HG03175 (cell line): ENCODE data around the gene FGF12.
A peak's percentile ranks its signal among the peaks of the same experiment; 100 is the strongest.
"Not testable (repeated sequence)": the region's sequence is repeated elsewhere in the genome, so short reads cannot be mapped to it uniquely, and the experiment has no call there.

Experiments
- ATAC-seq: cut with Tn5 transposase; IDR thresholded peaks from one replicate; pipeline ENCODE4 v1.9.1; 2021; ENCODE audit warnings: mild to moderate bottlenecking, moderate library complexity; ENCODE audit not compliant: unreplicated experiment

Gene FGF12

DNA sequence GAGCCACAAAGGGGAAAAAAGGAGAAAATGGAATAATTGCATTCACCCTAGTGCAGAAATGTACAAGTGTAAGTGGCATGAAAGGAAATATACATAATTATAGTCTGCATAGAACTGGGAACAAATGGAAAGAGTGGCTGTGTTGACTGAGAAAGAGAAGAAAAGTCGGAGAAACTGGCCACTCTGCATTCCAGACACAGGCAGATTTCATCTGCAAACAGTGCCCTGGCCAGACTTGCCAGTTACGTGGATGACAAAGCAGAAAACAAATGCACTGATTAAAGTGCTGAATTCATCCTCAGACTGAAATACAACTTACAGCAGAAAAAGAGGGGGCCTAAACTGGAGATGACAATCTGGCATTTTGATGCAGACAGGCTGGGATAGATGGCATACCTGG is 129.8 kb downstream of the FGF12 start:
- ATAC-seq: no peak

DNA sequence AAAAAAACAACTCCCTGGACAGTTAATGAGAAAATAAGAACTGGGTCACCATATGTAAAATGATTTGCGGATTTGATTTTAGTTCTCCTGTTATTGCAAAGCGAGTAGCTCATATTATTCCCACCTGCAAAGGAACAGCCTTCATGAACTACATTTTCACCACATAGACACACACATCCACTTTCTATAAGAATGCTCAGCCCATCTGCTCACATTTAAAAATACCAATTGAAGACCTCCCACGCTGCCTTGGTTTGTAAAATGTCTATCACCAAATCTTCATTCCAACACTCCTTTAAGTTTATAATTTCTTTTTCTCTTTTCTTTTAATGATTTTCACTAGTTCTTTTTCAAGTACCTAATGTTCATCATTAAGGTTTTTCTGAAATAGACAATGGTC is 148.6 kb downstream of the FGF12 start:
- ATAC-seq: no peak

- ATAC-seq: no peak
Measured at GRCh38 chr3:192577811-192578210, 149.5 kb downstream of the FGF12 start.

DNA sequence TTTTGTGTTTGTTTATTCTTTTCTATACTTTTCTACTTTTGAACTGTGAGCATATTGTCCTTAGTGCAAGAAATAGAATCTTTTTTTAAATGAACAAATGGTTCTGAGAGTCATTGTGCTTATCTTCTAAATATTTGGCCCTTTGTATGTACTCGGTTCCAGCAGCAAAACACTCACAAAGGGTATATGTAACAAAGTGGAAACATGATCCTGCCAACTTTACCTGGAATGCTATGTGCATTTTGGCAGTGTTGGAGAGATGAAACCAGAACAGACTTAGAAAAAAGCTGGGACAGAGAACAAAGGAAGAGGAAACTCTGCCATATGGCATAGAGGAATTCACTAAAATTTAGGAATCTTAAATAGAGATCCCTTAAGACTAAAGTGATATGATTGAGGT is 150.1 kb downstream of the FGF12 start:
- no peak for ATAC-seq

GRCh38 chr3:192576704-192577103 is 150.6 kb downstream of the FGF12 start:
- not testable (repeated sequence) for ATAC-seq

GRCh38 chr3:192575879-192576506 is 151.3 kb downstream of the FGF12 start:
- ATAC-seq: no peak

GRCh38 chr3:192573240-192573639 is 154.1 kb downstream of the FGF12 start:
- ATAC-seq: no peak

DNA sequence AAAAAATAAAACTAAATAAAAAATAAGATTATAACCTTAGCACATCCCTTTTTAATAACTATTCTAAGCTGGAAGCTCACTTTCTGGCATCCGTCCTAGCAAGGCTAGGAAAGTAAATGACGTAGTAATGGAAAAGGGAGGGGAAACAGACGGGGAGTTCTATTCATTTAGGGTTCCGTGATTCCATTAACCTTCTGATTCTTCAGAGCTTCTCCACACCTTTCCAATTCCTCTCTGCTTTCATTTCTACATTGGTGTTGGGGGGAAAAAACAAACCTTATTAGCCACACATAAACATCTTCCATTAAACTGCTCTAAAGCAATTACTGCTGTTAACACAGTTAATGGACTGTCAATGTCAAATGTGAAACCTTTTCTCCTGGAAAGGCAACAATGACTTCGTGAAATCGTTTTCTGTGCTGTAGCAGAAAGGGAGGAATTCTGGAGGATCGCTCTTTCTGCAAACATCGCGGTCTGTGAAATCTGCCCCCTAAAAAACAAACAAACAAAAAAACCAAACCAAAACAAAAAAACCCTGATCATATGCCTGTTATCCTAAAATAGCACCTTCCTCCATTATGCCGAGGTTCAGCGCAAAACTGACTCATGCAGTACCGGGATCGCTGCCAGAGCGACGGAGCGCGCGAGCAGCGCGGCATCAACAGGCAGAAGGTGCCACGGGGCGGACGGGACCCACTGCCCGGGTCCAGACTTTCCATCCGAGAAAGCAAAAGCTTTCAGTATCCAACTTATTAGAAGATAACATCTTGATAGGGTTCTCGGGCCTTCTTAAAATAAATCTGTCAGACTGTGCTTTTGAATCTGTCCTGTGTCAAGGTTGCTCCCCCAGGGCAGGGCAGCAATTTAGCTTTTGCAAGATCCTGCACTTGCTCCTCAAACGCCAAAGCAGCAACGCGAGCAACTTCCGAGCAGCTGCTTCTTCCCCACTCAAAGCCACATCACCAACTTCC is 156.2 kb downstream of the FGF12 start:
- ATAC-seq: no peak

- ATAC-seq: no peak
Measured at GRCh38 chr3:192570315-192570714, 157.0 kb downstream of the FGF12 start.

DNA sequence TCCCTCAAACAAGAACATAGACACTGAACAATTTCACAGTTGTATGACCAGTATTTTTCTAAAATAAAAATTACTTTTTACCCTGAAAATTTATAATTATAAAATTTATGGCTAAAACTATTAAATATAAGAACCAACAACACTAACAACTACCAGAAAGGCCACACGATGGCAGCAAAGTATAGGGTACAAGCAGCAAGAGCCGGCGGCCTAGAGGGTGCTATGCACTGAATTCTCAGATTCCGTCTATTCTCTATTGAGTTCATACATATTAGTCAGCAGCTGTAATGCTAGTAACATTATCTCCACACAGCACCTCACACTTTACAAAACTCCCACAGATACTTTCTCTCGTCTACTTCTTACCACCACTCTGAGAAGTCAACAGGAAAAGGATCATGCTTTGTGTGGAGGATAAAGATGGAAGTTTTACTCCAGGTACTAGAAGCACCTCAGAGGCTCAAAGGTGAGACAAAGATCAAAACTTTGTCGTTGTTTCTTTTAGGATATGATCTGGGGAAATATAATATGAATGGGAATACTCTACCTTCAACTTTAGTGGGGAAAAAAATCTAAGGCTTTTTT is 160.5 kb downstream of the FGF12 start:
- peak; percentile 85 for ATAC-seq

DNA sequence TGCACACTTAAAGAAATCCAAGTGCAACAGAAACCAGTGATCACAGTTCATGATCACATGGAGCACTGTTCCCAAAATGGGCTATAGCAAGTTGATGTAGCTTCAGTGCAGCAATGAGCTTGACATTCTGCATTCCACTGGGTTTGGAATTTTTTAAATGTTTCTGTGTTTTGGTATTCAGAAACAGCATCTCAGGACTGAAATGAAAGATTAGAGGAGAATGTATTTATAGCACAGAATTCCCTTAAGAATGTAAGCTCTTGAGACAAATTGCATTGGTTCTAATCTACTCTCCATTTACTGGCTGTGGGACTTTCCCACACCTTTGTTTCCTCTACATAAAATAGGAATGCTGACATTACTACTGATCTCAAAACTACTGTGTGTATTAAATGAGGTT is 162.7 kb downstream of the FGF12 start:
- ATAC-seq: no peak

GRCh38 chr3:192563417-192563816 is 163.9 kb downstream of the FGF12 start:
- ATAC-seq: no peak

DNA sequence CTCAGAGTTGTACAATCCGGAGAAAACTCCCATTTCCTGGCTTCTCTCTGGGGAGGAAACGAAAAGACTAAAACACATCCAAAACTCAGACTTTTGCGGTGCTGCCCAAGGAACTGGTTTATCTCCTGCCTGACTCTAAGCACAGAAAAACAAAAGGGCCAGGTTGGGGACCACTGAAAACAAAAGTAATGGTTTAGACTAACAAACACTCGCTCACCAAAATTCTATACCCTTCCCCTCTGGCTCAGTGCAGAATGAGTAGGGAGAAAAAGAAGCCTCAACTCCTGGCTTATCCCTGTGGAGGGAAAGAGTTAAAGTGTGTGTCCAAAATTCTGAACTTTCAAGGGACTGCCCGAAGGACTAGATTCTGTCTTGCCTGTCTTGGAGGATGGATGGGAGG is 173.6 kb downstream of the FGF12 start:
- ATAC-seq: no peak

DNA sequence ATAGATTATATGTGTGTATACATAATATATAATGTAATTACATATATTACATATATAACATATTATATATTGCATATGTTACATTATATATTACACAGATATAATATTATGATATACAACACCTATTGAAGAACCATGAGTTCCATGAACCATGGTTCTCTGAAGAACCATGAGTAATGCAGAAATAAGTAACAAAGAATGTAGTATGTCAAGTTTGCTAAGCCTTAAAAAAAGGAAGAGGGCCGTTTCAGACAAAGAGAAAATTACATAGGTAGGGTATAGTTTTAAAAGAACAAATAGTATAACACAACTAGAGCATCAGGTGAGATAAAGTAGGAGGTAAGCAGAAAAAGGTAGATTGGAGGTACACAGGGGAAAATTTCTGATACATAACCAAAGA is 177.0 kb downstream of the FGF12 start:
- ATAC-seq: no peak

DNA sequence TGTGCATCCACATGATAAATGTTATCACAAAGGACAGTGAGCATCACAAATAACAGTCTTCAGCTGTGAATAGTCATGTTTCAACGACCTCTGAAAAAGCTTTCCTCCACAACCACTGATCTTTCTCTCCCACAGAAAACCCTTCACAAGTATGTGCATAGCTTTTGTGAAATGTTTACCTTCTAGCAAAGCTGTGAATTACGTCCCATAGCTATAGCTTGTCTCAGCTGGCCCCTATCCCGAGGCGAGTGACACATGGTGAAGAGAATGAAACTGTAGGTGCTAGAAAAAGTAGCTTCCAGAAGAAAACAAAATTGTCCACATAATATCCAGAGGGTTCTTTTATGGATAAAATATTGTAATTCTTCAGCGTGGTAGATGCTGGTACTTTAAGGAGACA is 182.0 kb downstream of the FGF12 start:
- ATAC-seq: no peak

DNA sequence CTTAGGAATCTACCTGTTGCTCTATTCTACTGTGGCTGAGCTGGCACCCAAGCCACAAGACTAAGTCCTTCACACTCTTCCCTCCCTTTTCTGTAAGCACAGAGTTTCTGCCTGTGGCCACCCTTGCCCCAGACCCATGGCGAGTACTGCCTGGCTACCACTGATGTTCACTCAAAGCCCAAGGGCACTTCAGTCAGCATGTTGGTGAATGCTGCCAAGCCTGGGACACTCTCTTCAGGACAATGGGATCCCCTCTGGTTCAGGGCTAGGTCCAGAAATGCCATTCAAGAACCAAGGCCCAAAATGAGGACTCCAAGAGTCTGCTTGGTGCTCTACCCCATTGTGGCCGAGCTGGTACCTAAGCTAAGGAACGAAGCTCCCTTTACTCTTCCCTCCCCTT is 184.2 kb downstream of the FGF12 start:
- ATAC-seq: no peak

GRCh38 chr3:192516820-192517219 is 210.5 kb downstream of the FGF12 start:
- ATAC-seq: no peak

GRCh38 chr3:192515664-192516045 is 211.7 kb downstream of the FGF12 start:
- ATAC-seq: no peak

GRCh38 chr3:192514754-192515663 is 212.3 kb downstream of the FGF12 start:
- ATAC-seq: no peak

- ATAC-seq: no peak
Measured at GRCh38 chr3:192514081-192514753, 213.1 kb downstream of the FGF12 start.
